Spleen (tissue), 7 donors: ENCODE data around the gene ITPR1.

Source experiments
- CTCF ChIP-seq, 11 experiments: fragments of 200-600 bp in 7 of 11; fragments of 450-650 bp in 4 of 11; sonication (generic) in 4 of 11; IDR thresholded peaks in 8 of 11; conservative IDR thresholded peaks in 3 of 11; 1 replicate in 7 of 11; 2 replicates in 4 of 11; pipeline versions ENCODE4 v1.4.0 to v1.8.0; 2016 to 2021; ENCODE audit warnings: antibody characterized with exemption in 11 of 11, inconsistent platforms in 4 of 11, mild to moderate bottlenecking in 1 of 11
- POLR2A ChIP-seq, 3 donors: fragments of 450-650 bp; IDR thresholded peaks; one replicate each; pipeline ENCODE4 v1.5.1; 2017; ENCODE audit warnings: antibody characterized with exemption in 3 of 3, mild to moderate bottlenecking in 1 of 3
- POLR2AphosphoS5 ChIP-seq, 3 donors: sonication (generic); formaldehyde crosslinking; IDR thresholded peaks; one replicate each; pipeline ENCODE4 v1.5.1; 2017; ENCODE audit warnings: antibody characterized with exemption in 3 of 3
- donor health status: DM: no; HTN: no; CAD: no; lungs with moderate emphysema.
- donor health status: DM: no; HTN: no; CAD: no.
- donor health status: DM: no; HTN: no; CAD: no.

- TF ChIP-seq POLR2AphosphoS5 (IDR thresholded peaks at IDR 0.05) (no peak), CTCF (IDR thresholded peaks at IDR 0.05 in 8 of 11, conservative IDR thresholded peaks at IDR 0.05 in 3 of 11) (no peak), POLR2A (IDR thresholded peaks at IDR 0.05) (no peak)
Measured at GRCh38 chr3:4458961-4459360, 34.2 kb upstream of the ITPR1 start.
